Endothelial cell of umbilical vein (primary cell): Measurements from ENCODE around the gene APP.

ENCODE experiments used
- CTCF ChIP-seq, 2 donors: IDR thresholded peaks; 1 replicate in 1 of 2; 2 replicates in 1 of 2; pipeline ENCODE4 v1.5.1; 2011; ENCODE audit warnings: low read length in 2 of 2, mild to moderate bottlenecking in 2 of 2, moderate library complexity in 2 of 2, control low read depth in 1 of 2, inconsistent platforms in 1 of 2, low read depth in 1 of 2; ENCODE audit not compliant: insufficient read depth in 1 of 2; ENCODE audit errors: extremely low read depth in 1 of 2
- EZH2 ChIP-seq: IDR thresholded peaks from 2 replicates; pipeline ENCODE4 v1.6.1; 2012; ENCODE audit warnings: borderline replicate concordance, low read depth, mild to moderate bottlenecking, moderate library complexity, low read length, inconsistent platforms; ENCODE audit not compliant: severe bottlenecking
- FOS ChIP-seq: IDR thresholded peaks from 2 replicates; pipeline ENCODE4 v1.6.1; 2011; ENCODE audit warnings: mild to moderate bottlenecking, low read length, moderate library complexity, borderline replicate concordance; ENCODE audit not compliant: insufficient read depth
- JUN ChIP-seq: IDR thresholded peaks from 2 replicates; pipeline ENCODE4 v1.6.1; 2011; ENCODE audit warnings: borderline replicate concordance, low read depth; ENCODE audit not compliant: insufficient read length, insufficient read depth
- MAX ChIP-seq: IDR thresholded peaks from 2 replicates; pipeline ENCODE4 v1.6.1; 2011; ENCODE audit not compliant: insufficient read depth, insufficient read length
- MYC ChIP-seq: IDR thresholded peaks from one replicate; pipeline ENCODE4 v1.6.1; 2011; ENCODE audit warnings: mild to moderate bottlenecking, low read depth, low read length
- POLR2A ChIP-seq: IDR thresholded peaks from 2 replicates; pipeline ENCODE4 v1.6.1; 2012; ENCODE audit warnings: low read depth, mild to moderate bottlenecking, control low read depth, low read length
- POLR2AphosphoS5 ChIP-seq: IDR thresholded peaks from 2 replicates; pipeline ENCODE4 v1.6.1; 2012; ENCODE audit warnings: low read depth, mild to moderate bottlenecking, control low read depth, low read length, moderate library complexity; ENCODE audit not compliant: insufficient read depth

GRCh38 chr21:26194811-26195251, 24.3 kb upstream of the APP start:
- TF ChIP-seq CTCF (IDR thresholded peaks at IDR 0.05; ENCODE audit: extremely low read depth in 1 of 2, insufficient read depth in 1 of 2, low read depth in 1 of 2, low read length in 2 of 2) (no peak), JUN (no peak), EZH2 (no peak), POLR2A (no peak), FOS (no peak), POLR2AphosphoS5 (no peak), MAX (no peak), MYC (no peak)
